Heart left ventricle (tissue), 13 donors: ENCODE measurements around the gene CLASP2.

Source experiments
- POLR2A ChIP-seq, 2 donors: fragments of 450-650 bp; IDR thresholded peaks; one replicate each; pipeline ENCODE4 v1.6.1; 2017; ENCODE audit warnings: antibody characterized with exemption in 2 of 2, mild to moderate bottlenecking in 2 of 2, moderate library complexity in 2 of 2
- TF ChIP-seq, protein P1 (sequence below), 12 donors: fragments of 200-600 bp; sonication (generic) in 4 of 12; IDR thresholded peaks; one replicate each; pipeline versions ENCODE4 v1.5.0 to v1.8.0; 2018 to 2022; ENCODE audit warnings: antibody characterized with exemption in 12 of 12, mild to moderate bottlenecking in 5 of 12
- donor health status: ischemic (EF 13 %, LVEDD 7.1; RV severe dilation, severe dysfunction).
- donor health status: DM: no; HTN: yes; CAD: no.
- donor health status: DM: no; HTN: no; CAD: no.
- donor health status: ischemic (EF 25% LVEDD 6.9; RV normal size, moderate dysfunction).
- donor health status: ischemic (EF 25% LVEDD 5.7; RV mildly dilated, moderate dysfunction).
- donor health status: ischemic (EF 35%, LVEDD 5.7; RV mildly dilated, moderate dysfunction).
- donor health status: nonischemic (EF 11% LVEDD 7.7; RV severe dilation, severe dysfunction).
- donor health status: DM: yes; HTN: yes; CAD: no.
- donor health status: PGD.
- donor health status: ischemic (EF 29% LVEDD 5.4; RV normal size, mild dysfunction).
- donor health status: nonischemic (EF 23%, LVEDD 6.1; RV moderate dilation, normal function).

DNA sequence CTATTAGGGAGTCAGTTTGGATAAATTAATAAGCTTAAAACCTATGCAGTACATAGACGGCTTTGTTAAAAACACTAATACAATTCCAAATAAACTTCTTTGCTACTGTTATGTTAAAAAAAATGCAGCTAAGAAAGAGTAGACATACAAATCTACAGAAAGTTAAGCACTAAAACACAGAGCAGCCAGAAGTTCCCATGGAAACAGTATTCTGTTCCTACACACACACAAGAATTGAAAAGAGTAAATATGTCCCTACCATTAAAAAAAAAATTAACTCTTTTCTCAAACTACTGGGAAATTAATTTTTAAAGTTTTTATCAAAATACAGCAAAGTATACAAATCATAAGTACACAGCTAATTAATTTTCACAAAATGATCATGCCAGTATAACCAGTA, 71.6 kb downstream of the CLASP2 start:
- TF ChIP-seq, protein P1, sequence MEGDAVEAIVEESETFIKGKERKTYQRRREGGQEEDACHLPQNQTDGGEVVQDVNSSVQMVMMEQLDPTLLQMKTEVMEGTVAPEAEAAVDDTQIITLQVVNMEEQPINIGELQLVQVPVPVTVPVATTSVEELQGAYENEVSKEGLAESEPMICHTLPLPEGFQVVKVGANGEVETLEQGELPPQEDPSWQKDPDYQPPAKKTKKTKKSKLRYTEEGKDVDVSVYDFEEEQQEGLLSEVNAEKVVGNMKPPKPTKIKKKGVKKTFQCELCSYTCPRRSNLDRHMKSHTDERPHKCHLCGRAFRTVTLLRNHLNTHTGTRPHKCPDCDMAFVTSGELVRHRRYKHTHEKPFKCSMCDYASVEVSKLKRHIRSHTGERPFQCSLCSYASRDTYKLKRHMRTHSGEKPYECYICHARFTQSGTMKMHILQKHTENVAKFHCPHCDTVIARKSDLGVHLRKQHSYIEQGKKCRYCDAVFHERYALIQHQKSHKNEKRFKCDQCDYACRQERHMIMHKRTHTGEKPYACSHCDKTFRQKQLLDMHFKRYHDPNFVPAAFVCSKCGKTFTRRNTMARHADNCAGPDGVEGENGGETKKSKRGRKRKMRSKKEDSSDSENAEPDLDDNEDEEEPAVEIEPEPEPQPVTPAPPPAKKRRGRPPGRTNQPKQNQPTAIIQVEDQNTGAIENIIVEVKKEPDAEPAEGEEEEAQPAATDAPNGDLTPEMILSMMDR (IDR thresholded peaks at IDR 0.05) = no peak
- TF ChIP-seq POLR2A (IDR thresholded peaks at IDR 0.05) = no peak
